ENCODE data around the gene ARID1B. TPM values are rescaled to one million over a fixed set of nuclear protein-coding genes. Genes with fewer than 3 reads are reported as not detected.

ARID1B gene
- total RNA-seq, 4 donors from 2014 or later = 157 to 315 (median 206) TPM

GRCh38 chr6:157168471-157168870 lies 391.3 kb downstream of the ARID1B start:
- H3K27ac ChIP-seq = no peak overlapping the region
- 96 to 97% methylated on average over 6 of the region's 6 CpGs for WGBS, 2 donors
- no peak for TF ChIP-seq CTCF (IDR thresholded peaks at IDR 0.05)
- TF ChIP-seq POLR2A (IDR thresholded peaks at IDR 0.05) = no peak
- no peaks in the 10 kb centered on the region for H3K27me3 ChIP-seq
- peaks cover 0 to 2% of the 10 kb centered on the region in 2 donors for H3K4me1 ChIP-seq
- no peak for DNase-seq
- H3K4me3 ChIP-seq (replicated peaks in 1 of 3) = no peak overlapping the region
- intact Hi-C loops (cut with DNase I) = no loop called here
- peaks cover 9 to 10% of the 10 kb centered on the region in 2 donors for H3K36me3 ChIP-seq
- H3K9me3 ChIP-seq = no peaks in the 10 kb centered on the region

GRCh38 chr6:157169226-157169625 lies 392.0 kb downstream of the ARID1B start:
- Histone ChIP-seq H3K27ac (no peak overlapping the region), H3K9me3 (no peaks in the 10 kb centered on the region), H3K27me3 (no peaks in the 10 kb centered on the region), H3K36me3 (peaks cover 10 to 12% of the 10 kb centered on the region in 2 donors), H3K4me1 (peaks cover 0 to 2% of the 10 kb centered on the region in 2 donors), H3K4me3 (replicated peaks in 1 of 3) (no peak overlapping the region)
- no peak for TF ChIP-seq CTCF (IDR thresholded peaks at IDR 0.05)
- no peak for TF ChIP-seq POLR2A (IDR thresholded peaks at IDR 0.05)
- 75 to 86% methylated on average over 3 of the region's 3 CpGs for WGBS, 2 donors
- intact Hi-C loops (cut with DNase I) = no loop called here
- DNase-seq = no peak

GRCh38 chr6:157169656-157170055 lies 392.5 kb downstream of the ARID1B start:
- H3K9me3 ChIP-seq = no peaks in the 10 kb centered on the region
- peaks cover 0 to 2% of the 10 kb centered on the region in 2 donors for H3K4me1 ChIP-seq
- H3K27ac ChIP-seq = no peak overlapping the region
- 92 to 93% methylated on average over 5 of the region's 5 CpGs for WGBS, 2 donors
- H3K36me3 ChIP-seq = peaks cover 10 to 12% of the 10 kb centered on the region in 2 donors
- intact Hi-C loops (cut with DNase I) = loop anchor here (10.0 kb wide), 1 partner anchor 395 kb away; the partner anchor contains the start of gene ARID1B
- TF ChIP-seq CTCF (IDR thresholded peaks at IDR 0.05) = no peak
- TF ChIP-seq POLR2A (IDR thresholded peaks at IDR 0.05) = no peak
- no peak for DNase-seq
- H3K4me3 ChIP-seq (replicated peaks in 1 of 3) = no peak overlapping the region
- no peaks in the 10 kb centered on the region for H3K27me3 ChIP-seq

- DNase-seq = no peak
- H3K4me3 ChIP-seq (replicated peaks in 1 of 3) = no peak overlapping the region
- H3K27ac ChIP-seq = no peak overlapping the region
- H3K4me1 ChIP-seq = peaks cover 0 to 2% of the 10 kb centered on the region in 2 donors
- TF ChIP-seq CTCF (IDR thresholded peaks at IDR 0.05) = no peak
- WGBS, 2 donors = 95% methylated on average over 9 of the region's 9 CpGs
- intact Hi-C loops (cut with DNase I) = loop anchor here (10.0 kb wide), 1 partner anchor 396 kb away; the partner anchor contains the start of gene ARID1B
- H3K9me3 ChIP-seq = no peaks in the 10 kb centered on the region
- H3K36me3 ChIP-seq = peaks cover 10 to 12% of the 10 kb centered on the region in 2 donors
- H3K27me3 ChIP-seq = no peaks in the 10 kb centered on the region
Measured at GRCh38 chr6:157170535-157170934, 393.4 kb downstream of the ARID1B start.

- WGBS, 2 donors = 96 to 97% methylated on average over 7 of the region's 7 CpGs
- intact Hi-C loops (cut with DNase I) = loop anchor here (10.0 kb wide), 1 partner anchor 397 kb away; the partner anchor contains the start of gene ARID1B
Measured at GRCh38 chr6:157171801-157172200, 394.6 kb downstream of the ARID1B start.

More at GRCh38 chr6:157171801-157172200, 394.6 kb downstream of the ARID1B start:
- no peak overlapping the region for H3K27ac ChIP-seq
- H3K4me3 ChIP-seq (replicated peaks in 1 of 3) = no peak overlapping the region
- H3K36me3 ChIP-seq = peaks cover 10 to 11% of the 10 kb centered on the region in 2 donors
- H3K4me1 ChIP-seq = peaks cover 0 to 2% of the 10 kb centered on the region in 2 donors
- no peak for DNase-seq
- H3K9me3 ChIP-seq = no peaks in the 10 kb centered on the region
- no peak for TF ChIP-seq CTCF (IDR thresholded peaks at IDR 0.05)
- no peak for TF ChIP-seq POLR2A (IDR thresholded peaks at IDR 0.05)
- H3K27me3 ChIP-seq = no peaks in the 10 kb centered on the region
